DOHH2 (cell line): ENCODE results near the gene KCNA3.

ENCODE experiments used
- CTCF ChIP-seq: fragments of 200-600 bp; sonication (generic); IDR thresholded peaks from one replicate; pipeline ENCODE4 v1.5.1; 2014; ENCODE audit warnings: antibody characterized with exemption, mild to moderate bottlenecking, low read depth, low read length; ENCODE audit not compliant: poor library complexity, severe bottlenecking
- EZH2phosphoT487 ChIP-seq: fragments of 200-600 bp; sonication (generic); IDR thresholded peaks from 2 replicates; pipeline ENCODE4 v1.6.1; 2017; ENCODE audit warnings: borderline replicate concordance, mild to moderate bottlenecking, antibody characterized with exemption, low read length, moderate library complexity, mixed read lengths

GRCh38 chr1:110675060-110675791, 486 bp upstream of the KCNA3 start:
- TF ChIP-seq CTCF (no peak), EZH2phosphoT487 (no peak)
